B cell (primary cell): ENCODE measurements around the gene CORO2B. TPM values are rescaled to one million over a fixed set of nuclear protein-coding genes. Genes with fewer than 3 reads are reported as not detected.

ENCODE experiments used
- ATAC-seq: fragments of 200-7000 bp; cut with Tn5 transposase; one replicate; pipeline ENCODE4 v1.10.0; 2021; ENCODE audit warnings: low read depth, mild to moderate bottlenecking, moderate number of reproducible peaks, moderate library complexity
- CTCF ChIA-PET: fragments of 350-600 bp; sonication (Branson Sonifier 250); formaldehyde crosslinking; loops from one replicate; lab custom pipeline; 2021; ENCODE audit warnings: antibody characterized with exemption, inconsistent platforms; lab: Charles Lee
- POLR2A ChIA-PET: fragments of 350-600 bp; sonication (Branson Sonifier 250); formaldehyde crosslinking; loops from one replicate; lab custom pipeline; 2021; ENCODE audit warnings: antibody characterized with exemption; lab: Charles Lee
- DNase-seq: peaks from one replicate; pipeline ENCODE4 v3.0.0; 2013
- H2AFZ ChIP-seq: 2 replicates; pipeline ENCODE4 v1.6.1; 2012; ENCODE audit warnings: mild to moderate bottlenecking, low read depth, low read length; ENCODE audit not compliant: insufficient read depth, poor library complexity, severe bottlenecking
- H3K27ac ChIP-seq, 2 donors: 1 replicate in 1 of 2; 2 replicates in 1 of 2; pipeline ENCODE4 v1.5.1; 2012 to 2013; ENCODE audit warnings: low read length in 2 of 2, mild to moderate bottlenecking in 2 of 2, moderate library complexity in 1 of 2
- H3K27me3 ChIP-seq, 4 experiments: fragments of 200-600 bp in 1 of 4; sonication (generic) in 1 of 4; replicated peaks in 1 of 4; 1 replicate in 2 of 4; 2 replicates in 2 of 4; pipeline versions ENCODE4 v1.6.1 to v1.7.0; 2013 to 2016; ENCODE audit warnings: low read length in 3 of 4, mild to moderate bottlenecking in 2 of 4, mixed read lengths in 1 of 4, moderate library complexity in 1 of 4; ENCODE audit not compliant: insufficient read depth in 4 of 4, control insufficient read depth in 3 of 4; ENCODE audit errors: control extremely low read depth in 1 of 4
- H3K36me3 ChIP-seq, 2 experiments: replicated peaks in 1 of 2; 1 replicate in 1 of 2; 2 replicates in 1 of 2; pipeline versions ENCODE4 v1.6.1 to v1.7.1; 2013; ENCODE audit warnings: low read length in 1 of 2; ENCODE audit not compliant: insufficient read depth in 2 of 2, control insufficient read depth in 1 of 2; ENCODE audit errors: control extremely low read depth in 1 of 2, extremely low read depth in 1 of 2
- H3K4me1 ChIP-seq, 2 donors: fragments of 200-600 bp in 1 of 2; sonication (generic) in 1 of 2; 1 replicate in 1 of 2; 2 replicates in 1 of 2; pipeline versions ENCODE4 v1.5.1 to v1.6.1; 2013 to 2017; ENCODE audit warnings: low read length in 2 of 2; ENCODE audit not compliant: control insufficient read depth in 2 of 2, insufficient read depth in 2 of 2
- H3K4me2 ChIP-seq: replicated peaks from 2 replicates; pipeline ENCODE3; 2012; ENCODE audit warnings: mild to moderate bottlenecking, low read depth, low read length; ENCODE audit not compliant: poor library complexity, severe bottlenecking
- H3K4me3 ChIP-seq, 5 experiments: fragments of 200-600 bp in 1 of 5; sonication (generic) in 1 of 5; 1 replicate in 3 of 5; 2 replicates in 2 of 5; pipeline versions ENCODE4 v1.5.1 to v1.7.0; 2011 to 2016; ENCODE audit warnings: low read length in 4 of 5, mild to moderate bottlenecking in 4 of 5, low read depth in 2 of 5, control low read depth in 1 of 5, moderate library complexity in 1 of 5; ENCODE audit not compliant: insufficient read depth in 1 of 5; ENCODE audit errors: control extremely low read depth in 1 of 5, extremely low read depth in 1 of 5
- H3K79me2 ChIP-seq: fragments of 200-600 bp; sonication (generic); one replicate; pipeline ENCODE4 v1.6.0; 2016; ENCODE audit warnings: low read length; ENCODE audit not compliant: control insufficient read depth, insufficient read depth
- H3K9ac ChIP-seq: fragments of 200-600 bp; sonication (generic); 2 replicates; pipeline ENCODE4 v1.6.1; 2017; ENCODE audit warnings: mild to moderate bottlenecking, low read length, moderate library complexity
- H3K9me3 ChIP-seq, 3 donors: one replicate each; pipeline versions ENCODE4 v1.6.1 to v1.7.1; 2013; ENCODE audit warnings: low read length in 2 of 3; ENCODE audit not compliant: control insufficient read depth in 2 of 3, insufficient read depth in 1 of 3; ENCODE audit errors: control extremely low read depth in 1 of 3
- H4K20me1 ChIP-seq: 2 replicates; pipeline ENCODE4 v1.6.0; 2012; ENCODE audit warnings: mild to moderate bottlenecking, low read length; ENCODE audit not compliant: insufficient read depth, control insufficient read depth, poor library complexity, severe bottlenecking
- H3K27ac Mint-ChIP-seq: one replicate; pipeline ENCODE4 v1.8.0; 2021; ENCODE audit warnings: mixed read lengths
- H3K27me3 Mint-ChIP-seq: one replicate; pipeline ENCODE4 v1.8.0; 2021; ENCODE audit warnings: mixed read lengths
- H3K4me1 Mint-ChIP-seq: one replicate; pipeline ENCODE4 v1.8.0; 2021; ENCODE audit warnings: mixed read lengths
- H3K4me3 Mint-ChIP-seq: one replicate; pipeline ENCODE4 v1.8.0; 2021; ENCODE audit warnings: mixed read lengths
- H3K9me3 Mint-ChIP-seq: one replicate; pipeline ENCODE4 v1.8.0; 2022; ENCODE audit warnings: mixed read lengths; ENCODE audit not compliant: insufficient read depth
- CTCF ChIP-seq: fragments of 200-600 bp; IDR thresholded peaks from one replicate; pipeline ENCODE4 v1.8.0; 2022; ENCODE audit warnings: antibody characterized with exemption, mild to moderate bottlenecking
- EZH2 ChIP-seq: IDR thresholded peaks from 2 replicates; pipeline ENCODE4 v1.6.1; 2012; ENCODE audit warnings: borderline replicate concordance, low read depth, mild to moderate bottlenecking, moderate library complexity, low read length; ENCODE audit not compliant: insufficient read depth, poor library complexity, severe bottlenecking
- WGBS: methylation state at CpG from one replicate; pipeline ENCODE4 v1.1.5; 2013; ENCODE audit warnings: missing lambda C conversion rate; ENCODE audit not compliant: insufficient coverage; 5-methylcytosine and 5-hydroxymethylcytosine counted together
- intact Hi-C: fragments of 100-400 bp; cut with micrococcal nuclease; formaldehyde crosslinking; loops from one replicate; pipeline ENCODE4 v1.10.0; 2022
- polyA plus RNA-seq: library from polyadenylated mRNA; depleted of rRNA; stranded (reverse); fragments of >200 nt; gene quantifications from 2 replicates; pipeline ENCODE4 v1.2.3, GENCODE V29; 2012
- total RNA-seq, 2 donors: library from RNA; stranded (reverse); fragments of 120-200 nt in 1 of 2; gene quantifications; 1 replicate in 1 of 2; 2 replicates in 1 of 2; pipeline versions ENCODE4 v1.2.3 to v1.2.4, GENCODE V29; 2013 to 2022

Gene CORO2B
- total and polyA plus RNA-seq, 2 donors (not counting 1 experiment from before 2014, with no cell fraction given), result 9.5 to 11.3 TPM

GRCh38 chr15:68584756-68585573 is 6.2 kb downstream of the CORO2B start:
- peaks cover 22% of the 10 kb centered on the region in 2 donors for H3K4me1 ChIP-seq
- H3K36me3 ChIP-seq, result no peaks in the 10 kb centered on the region
- peak overlapping the region in 1 of 2 donors; percentile 15 for H3K27ac ChIP-seq
- H3K4me2 ChIP-seq, result no peak overlapping the region
- TF ChIP-seq CTCF (no peak), EZH2 (no peak)
- H2AFZ ChIP-seq, result no peak overlapping the region
- H3K4me3 ChIP-seq, result no peak overlapping the region
- H3K4me1 Mint-ChIP-seq, result peaks cover 43% of the 10 kb centered on the region
- 100% methylated on average over 2 of the region's 13 CpGs for WGBS
- intact Hi-C loops, result no loop called here
- POLR2A ChIA-PET, result no interaction called here
- H3K79me2 ChIP-seq, result peaks cover 58% of the 10 kb centered on the region
- CTCF ChIA-PET, result interaction anchor here (1.1 to 1.5 kb wide), 2 partner anchors 47 to 89 kb away, joined by 4 to 5 read pairs; no protein-coding TSS in a partner anchor
- DNase-seq (no peak), ATAC-seq (no peak)
- no peak overlapping the region for H3K9ac ChIP-seq
- H3K4me3 Mint-ChIP-seq, result no peak overlapping the region
- H3K9me3 Mint-ChIP-seq, result no peaks in the 10 kb centered on the region
- H3K27ac Mint-ChIP-seq, result no peak overlapping the region
- H4K20me1 ChIP-seq, result peaks cover 8% of the 10 kb centered on the region
- H3K9me3 ChIP-seq, result no peaks in the 10 kb centered on the region
- peaks cover 4% of the 10 kb centered on the region for H3K27me3 Mint-ChIP-seq
- no peaks in the 10 kb centered on the region for H3K27me3 ChIP-seq

GRCh38 chr15:68585574-68586273 is 6.9 kb downstream of the CORO2B start:
- H3K9me3 Mint-ChIP-seq, result no peaks in the 10 kb centered on the region
- peak overlapping the region in 1 of 2 donors; percentile 15 for H3K27ac ChIP-seq
- intact Hi-C loops, result no loop called here
- POLR2A ChIA-PET, result no interaction called here
- H3K4me3 ChIP-seq, result no peak overlapping the region
- no peak for DNase-seq
- WGBS, result 94% methylated on average over 7 of the region's 8 CpGs
- no peaks in the 10 kb centered on the region for H3K36me3 ChIP-seq
- CTCF ChIA-PET, result interaction anchor here (1.4 kb wide), 1 partner anchor 49 kb away, joined by 5 read pairs; no protein-coding TSS in a partner anchor
- H3K9ac ChIP-seq, result no peak overlapping the region
- peaks cover 6% of the 10 kb centered on the region for H3K27me3 Mint-ChIP-seq
- no peak for TF ChIP-seq CTCF
- TF ChIP-seq EZH2, result no peak
- H3K4me1 Mint-ChIP-seq, result peaks cover 36% of the 10 kb centered on the region
- no peak for ATAC-seq
- H3K27ac Mint-ChIP-seq, result no peak overlapping the region
- H3K9me3 ChIP-seq, result no peaks in the 10 kb centered on the region
- peaks cover 14 to 15% of the 10 kb centered on the region in 2 donors for H3K4me1 ChIP-seq
- H3K79me2 ChIP-seq, result peaks cover 62% of the 10 kb centered on the region
- no peak overlapping the region for H2AFZ ChIP-seq
- H4K20me1 ChIP-seq, result peaks cover 10% of the 10 kb centered on the region
- no peak overlapping the region for H3K4me2 ChIP-seq
- H3K4me3 Mint-ChIP-seq, result no peak overlapping the region
- no peaks in the 10 kb centered on the region for H3K27me3 ChIP-seq
